Measurements from ENCODE around the gene RIT1. TPM values are rescaled to one million over a fixed set of nuclear protein-coding genes. Genes with fewer than 3 reads are reported as not detected.

Gene RIT1
- total and polyA plus RNA-seq, 2 donors (not counting 3 experiments of a cell fraction or from before 2014, with no cell fraction given): 46.4 to 65.5 TPM

GRCh38 chr1:155941845-155942531, 30.8 kb upstream of the RIT1 start:
- FAIRE-seq (no peak), DNase-seq (ENCODE audit: low read depth, low spot score) (no peak)
- H3K9me3 ChIP-seq (replicated peaks; ENCODE audit: control insufficient read depth, insufficient read depth, low read length): no peaks in the 10 kb centered on the region
- no peak overlapping the region for H3K4me3 ChIP-seq (replicated peaks in 1 of 3; ENCODE audit: insufficient read depth in 1 of 3, low read depth in 1 of 3, low read length in 3 of 3)
- H3K79me2 ChIP-seq (ENCODE audit: control insufficient read depth, insufficient read depth, low read length): no peaks in the 10 kb centered on the region
- H3K4me1 ChIP-seq (ENCODE audit: control insufficient read depth, extremely low read depth, insufficient read depth, low read length): peaks cover 28% of the 10 kb centered on the region
- ChIA-PET POLR2A (no interaction called here), CTCF (interaction anchor here (1.8 to 3.8 kb wide), 2 partner anchors 35 to 124 kb away, joined by 11 to 15 read pairs; partner anchors contain the start of gene ARHGEF2)
- dilution Hi-C loops (cut with MboI; ENCODE audit: extremely low pct_ligation_motif_present, low sequenced_read_pairs) (no loop called here), intact Hi-C loops (cut with micrococcal nuclease) (no loop called here)
- BruUV-seq (replicated peaks): no TSS peak
- no peak overlapping the region for H3K27ac ChIP-seq (ENCODE audit: insufficient read depth, low read depth, low read length)
- no peaks in the 10 kb centered on the region for H4K20me1 ChIP-seq (replicated peaks; ENCODE audit: control insufficient read depth, extremely low read depth, insufficient read depth, low read length)
- no peaks in the 10 kb centered on the region for H3K9me1 ChIP-seq (replicated peaks; ENCODE audit: control insufficient read depth, extremely low read depth, insufficient read depth, low read length)
- no peak overlapping the region for H2AFZ ChIP-seq (ENCODE audit: low read depth, low read length)
- H3K4me2 ChIP-seq (ENCODE audit: insufficient read depth, low read length): no peak overlapping the region
- H3K36me3 ChIP-seq (ENCODE audit: control insufficient read depth in 2 of 2, extremely low read depth in 1 of 2, insufficient read depth in 2 of 2, low read length in 2 of 2): peaks cover 4 to 5% of the 10 kb centered on the region in 2 experiments
- no peak for TF ChIP-seq GATA2 (IDR thresholded peaks at IDR 0.05; ENCODE audit: insufficient read depth, insufficient read length, low read depth, low read length)
- TF ChIP-seq MAX (IDR thresholded peaks at IDR 0.05; ENCODE audit: insufficient read depth, insufficient read length): no peak
- TF ChIP-seq EZH2 (IDR thresholded peaks at IDR 0.05; ENCODE audit: borderline replicate concordance, low read depth, low read length, severe bottlenecking): no peak
- TF ChIP-seq POLR2AphosphoS5 (IDR thresholded peaks at IDR 0.05; ENCODE audit: insufficient read depth, low read depth, low read length): peak; percentile 29
- no peak for TF ChIP-seq MYC (IDR thresholded peaks at IDR 0.05; ENCODE audit: low read depth, low read length)
- no peak for TF ChIP-seq FOS (IDR thresholded peaks at IDR 0.05; ENCODE audit: borderline replicate concordance, insufficient read depth, low read length)
- no peaks in the 10 kb centered on the region for H3K27me3 ChIP-seq (ENCODE audit: control insufficient read depth in 2 of 2, insufficient read depth in 2 of 2, low read length in 2 of 2)
- H3K9ac ChIP-seq (replicated peaks; ENCODE audit: extremely low read depth, insufficient read depth, low read length): no peak overlapping the region
